ENCODE data around the gene GMNN.

The GMNN gene

DNA sequence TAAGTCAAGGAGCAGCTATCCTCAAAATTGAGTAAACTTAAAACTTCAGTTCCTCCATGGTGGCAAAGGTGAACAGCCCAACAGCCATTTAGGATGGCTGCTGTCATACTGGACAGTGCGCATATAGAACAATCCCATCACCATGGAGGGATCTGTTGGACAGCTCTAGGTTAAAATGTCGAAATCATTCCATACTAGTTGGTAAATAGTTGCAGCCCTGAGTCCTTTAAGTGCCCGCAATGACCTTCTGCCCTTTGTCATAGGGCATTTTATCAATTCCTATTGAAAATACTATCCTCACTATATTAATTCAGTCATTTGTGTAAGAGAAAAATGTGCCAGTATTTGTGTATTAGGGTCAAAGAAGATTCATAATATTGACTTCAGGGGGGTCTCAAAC lies 32.8 kb downstream of the GMNN start:
- Histone ChIP-seq H3K4me1 (ENCODE audit: control insufficient read depth in 1 of 2, insufficient read depth in 2 of 2, low read length in 2 of 2) (peaks cover 3% of the 10 kb centered on the region in 2 experiments), H3K4me3 (ENCODE audit: low read depth, low read length) (no peak overlapping the region), H3K14ac (ENCODE audit: low read length) (no peak overlapping the region), H3K9me3 (ENCODE audit: insufficient read depth, low read depth, low read length) (no peaks in the 10 kb centered on the region), H3K79me2 (ENCODE audit: control insufficient read depth, insufficient read depth, low read length, poor library complexity) (no peaks in the 10 kb centered on the region), H3K4ac (ENCODE audit: low read depth, low read length) (no peak overlapping the region), H3K27ac (ENCODE audit: low read depth, low read length) (no peak overlapping the region), H2BK12ac (ENCODE audit: low read length) (no peak overlapping the region), H2AFZ (ENCODE audit: insufficient read depth, low read length, poor library complexity) (no peak overlapping the region), H2BK5ac (ENCODE audit: low read depth, low read length, poor library complexity) (no peak overlapping the region), H3K27me3 (ENCODE audit: insufficient read depth, low read length) (no peaks in the 10 kb centered on the region), H3K79me1 (ENCODE audit: low read length) (no peaks in the 10 kb centered on the region), H3K36me3 (ENCODE audit: control insufficient read depth in 1 of 2, insufficient read depth in 2 of 2, low read length in 2 of 2) (peaks cover 7 to 8% of the 10 kb centered on the region in 2 experiments), H3K18ac (ENCODE audit: low read length) (no peak overlapping the region), H4K91ac (ENCODE audit: low read depth, low read length) (no peak overlapping the region), H3K23ac (ENCODE audit: low read length) (no peak overlapping the region), H4K8ac (ENCODE audit: low read depth, low read length) (no peak overlapping the region), H2BK120ac (ENCODE audit: insufficient read depth, low read length, poor library complexity) (no peak overlapping the region), H2AK5ac (ENCODE audit: low read length) (no peak overlapping the region), H4K12ac (ENCODE audit: low read depth, low read length) (no peak overlapping the region), H3K4me2 (ENCODE audit: low read length) (no peak overlapping the region), H3K9ac (ENCODE audit: low read length) (no peak overlapping the region)
- no CpG with 5 or more reads among the region's 3 CpGs for WGBS (ENCODE audit: extremely low coverage, insufficient coverage, insufficient read length)
- DNase-seq = no peak

DNA sequence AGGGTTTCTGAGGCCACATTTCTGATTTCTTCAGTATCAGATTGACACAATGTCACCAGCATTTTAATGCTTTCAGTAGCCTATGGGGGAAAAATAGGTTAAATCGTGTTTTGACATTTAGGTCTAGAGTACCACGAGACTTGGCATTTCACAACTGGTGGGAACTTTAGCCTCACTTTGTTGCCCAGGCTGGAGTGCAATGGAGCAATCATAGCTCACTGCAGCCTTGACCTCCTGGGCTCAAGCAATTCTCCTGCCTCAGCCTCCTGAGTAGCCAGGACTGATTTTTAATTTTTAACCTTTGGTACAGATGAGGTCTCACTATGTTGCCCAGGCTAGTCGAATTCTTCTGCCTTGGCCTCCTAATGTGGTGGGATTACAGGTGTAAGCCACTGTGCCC lies 35.0 kb downstream of the GMNN start:
- no peaks in the 10 kb centered on the region for H3K27me3 ChIP-seq (ENCODE audit: insufficient read depth, low read length)
- no peak overlapping the region for H3K9ac ChIP-seq (ENCODE audit: low read length)
- no peaks in the 10 kb centered on the region for H3K79me1 ChIP-seq (ENCODE audit: low read length)
- no peaks in the 10 kb centered on the region for H3K79me2 ChIP-seq (ENCODE audit: control insufficient read depth, insufficient read depth, low read length, poor library complexity)
- no peak overlapping the region for H2BK5ac ChIP-seq (ENCODE audit: low read depth, low read length, poor library complexity)
- H3K36me3 ChIP-seq (ENCODE audit: control insufficient read depth in 1 of 2, insufficient read depth in 2 of 2, low read length in 2 of 2) = peaks cover 7 to 8% of the 10 kb centered on the region in 2 experiments
- no peak overlapping the region for H2BK12ac ChIP-seq (ENCODE audit: low read length)
- no peak overlapping the region for H2AK5ac ChIP-seq (ENCODE audit: low read length)
- no peak overlapping the region for H2AFZ ChIP-seq (ENCODE audit: insufficient read depth, low read length, poor library complexity)
- H3K4me2 ChIP-seq (ENCODE audit: low read length) = no peak overlapping the region
- no peak overlapping the region for H3K27ac ChIP-seq (ENCODE audit: low read depth, low read length)
- H4K91ac ChIP-seq (ENCODE audit: low read depth, low read length) = no peak overlapping the region
- no peak overlapping the region for H2BK120ac ChIP-seq (ENCODE audit: insufficient read depth, low read length, poor library complexity)
- H3K4me3 ChIP-seq (ENCODE audit: low read depth, low read length) = no peak overlapping the region
- no peak overlapping the region for H3K14ac ChIP-seq (ENCODE audit: low read length)
- no peaks in the 10 kb centered on the region for H3K9me3 ChIP-seq (ENCODE audit: insufficient read depth, low read depth, low read length)
- no peak for DNase-seq
- no peak overlapping the region for H3K18ac ChIP-seq (ENCODE audit: low read length)
- H4K8ac ChIP-seq (ENCODE audit: low read depth, low read length) = no peak overlapping the region
- no peak overlapping the region for H3K23ac ChIP-seq (ENCODE audit: low read length)
- no peak overlapping the region for H3K4ac ChIP-seq (ENCODE audit: low read depth, low read length)
- H4K12ac ChIP-seq (ENCODE audit: low read depth, low read length) = no peak overlapping the region
- no peaks in the 10 kb centered on the region for H3K4me1 ChIP-seq (ENCODE audit: control insufficient read depth in 1 of 2, insufficient read depth in 2 of 2, low read length in 2 of 2)
- no CpG with 5 or more reads among the region's 3 CpGs for WGBS (ENCODE audit: extremely low coverage, insufficient coverage, insufficient read length)

DNA sequence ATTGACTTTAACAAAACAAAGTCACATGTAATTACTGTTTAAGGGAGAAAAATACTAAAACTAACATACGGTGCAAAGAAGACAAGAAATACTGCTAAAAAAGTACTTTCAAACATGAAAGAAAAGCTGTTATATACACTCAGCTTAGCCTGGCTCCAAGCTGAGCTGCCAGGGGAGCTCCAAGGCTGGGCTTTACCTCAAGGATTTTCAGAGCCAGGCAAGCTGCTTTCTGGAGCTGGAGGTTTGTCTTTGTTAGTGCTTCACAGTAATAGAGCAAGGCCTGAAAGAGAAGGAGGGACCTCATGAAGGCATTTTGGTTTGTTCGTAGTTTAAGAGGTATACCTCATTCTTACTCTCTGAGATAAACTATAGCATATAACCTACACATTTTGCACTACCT lies 43.6 kb downstream of the GMNN start:
- no peak overlapping the region for H2AK5ac ChIP-seq (ENCODE audit: low read length)

DNA sequence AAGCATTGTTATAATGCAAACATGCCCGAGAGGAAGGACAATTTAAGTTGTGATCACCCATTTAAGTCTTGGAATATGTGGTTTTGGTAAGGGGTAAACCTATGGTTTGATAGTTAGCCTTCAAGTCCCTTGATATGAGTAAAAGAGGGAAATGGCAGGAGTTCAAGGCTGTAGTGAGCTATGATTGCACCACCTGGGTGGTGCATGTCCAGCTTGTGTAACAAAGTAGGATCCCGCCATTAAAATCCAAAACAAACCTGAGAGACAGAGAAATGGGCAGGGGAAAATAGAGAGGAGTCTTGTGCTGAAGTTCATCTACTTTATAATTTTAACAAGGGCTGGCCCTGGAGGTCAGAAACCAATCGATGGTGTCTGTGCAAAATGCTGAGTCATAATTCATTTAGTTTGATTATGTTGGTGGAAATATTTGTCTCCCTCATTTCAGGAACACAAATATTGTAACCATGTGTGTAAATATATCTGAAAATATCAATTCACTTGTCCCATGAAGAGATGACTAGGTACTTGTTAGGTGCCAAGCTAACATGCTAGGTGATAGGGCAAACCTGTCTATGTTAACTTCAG lies 47.2 kb downstream of the GMNN start:
- Histone ChIP-seq H3K27me3 (ENCODE audit: insufficient read depth, low read length) (no peaks in the 10 kb centered on the region), H3K27ac (ENCODE audit: low read depth, low read length) (no peak overlapping the region), H3K79me1 (ENCODE audit: low read length) (no peaks in the 10 kb centered on the region), H3K9ac (ENCODE audit: low read length) (no peak overlapping the region), H3K4ac (ENCODE audit: low read depth, low read length) (no peak overlapping the region), H3K4me1 (ENCODE audit: control insufficient read depth in 1 of 2, insufficient read depth in 2 of 2, low read length in 2 of 2) (no peaks in the 10 kb centered on the region), H3K36me3 (ENCODE audit: control insufficient read depth in 1 of 2, insufficient read depth in 2 of 2, low read length in 2 of 2) (peaks cover 0 to 2% of the 10 kb centered on the region in 2 experiments), H2AFZ (ENCODE audit: insufficient read depth, low read length, poor library complexity) (no peak overlapping the region), H3K9me3 (ENCODE audit: insufficient read depth, low read depth, low read length) (no peaks in the 10 kb centered on the region), H4K91ac (ENCODE audit: low read depth, low read length) (no peak overlapping the region), H2BK12ac (ENCODE audit: low read length) (no peak overlapping the region), H3K23ac (ENCODE audit: low read length) (no peak overlapping the region), H3K4me2 (ENCODE audit: low read length) (no peak overlapping the region), H2AK5ac (ENCODE audit: low read length) (no peak overlapping the region), H2BK120ac (ENCODE audit: insufficient read depth, low read length, poor library complexity) (no peak overlapping the region), H3K18ac (ENCODE audit: low read length) (no peak overlapping the region), H4K8ac (ENCODE audit: low read depth, low read length) (no peak overlapping the region), H3K79me2 (ENCODE audit: control insufficient read depth, insufficient read depth, low read length, poor library complexity) (no peaks in the 10 kb centered on the region), H3K14ac (ENCODE audit: low read length) (no peak overlapping the region), H2BK5ac (ENCODE audit: low read depth, low read length, poor library complexity) (no peak overlapping the region), H4K12ac (ENCODE audit: low read depth, low read length) (no peak overlapping the region), H3K4me3 (ENCODE audit: low read depth, low read length) (no peak overlapping the region)
- WGBS (ENCODE audit: extremely low coverage, insufficient coverage, insufficient read length) = no CpG with 5 or more reads among the region's 3 CpGs
- no peak for DNase-seq

More for the DNA sequence above, 43.6 kb downstream of the GMNN start:
- H3K9ac ChIP-seq (ENCODE audit: low read length) = no peak overlapping the region
- no peak overlapping the region for H2BK120ac ChIP-seq (ENCODE audit: insufficient read depth, low read length, poor library complexity)
- H3K27ac ChIP-seq (ENCODE audit: low read depth, low read length) = no peak overlapping the region
- no peak overlapping the region for H3K18ac ChIP-seq (ENCODE audit: low read length)
- H2BK5ac ChIP-seq (ENCODE audit: low read depth, low read length, poor library complexity) = no peak overlapping the region
- H2AFZ ChIP-seq (ENCODE audit: insufficient read depth, low read length, poor library complexity) = no peak overlapping the region
- no peak overlapping the region for H3K4me3 ChIP-seq (ENCODE audit: low read depth, low read length)
- H4K8ac ChIP-seq (ENCODE audit: low read depth, low read length) = no peak overlapping the region
- H3K4ac ChIP-seq (ENCODE audit: low read depth, low read length) = no peak overlapping the region
- no peaks in the 10 kb centered on the region for H3K79me2 ChIP-seq (ENCODE audit: control insufficient read depth, insufficient read depth, low read length, poor library complexity)
- no peaks in the 10 kb centered on the region for H3K79me1 ChIP-seq (ENCODE audit: low read length)
- no peaks in the 10 kb centered on the region for H3K36me3 ChIP-seq (ENCODE audit: control insufficient read depth in 1 of 2, insufficient read depth in 2 of 2, low read length in 2 of 2)
- no peaks in the 10 kb centered on the region for H3K4me1 ChIP-seq (ENCODE audit: control insufficient read depth in 1 of 2, insufficient read depth in 2 of 2, low read length in 2 of 2)
- H4K12ac ChIP-seq (ENCODE audit: low read depth, low read length) = no peak overlapping the region
- no peak overlapping the region for H3K23ac ChIP-seq (ENCODE audit: low read length)
- DNase-seq = no peak
- H3K9me3 ChIP-seq (ENCODE audit: insufficient read depth, low read depth, low read length) = no peaks in the 10 kb centered on the region
- no peak overlapping the region for H3K4me2 ChIP-seq (ENCODE audit: low read length)
- WGBS (ENCODE audit: extremely low coverage, insufficient coverage, insufficient read length) = no CpG with 5 or more reads among the region's 2 CpGs
- no peak overlapping the region for H3K14ac ChIP-seq (ENCODE audit: low read length)
- no peak overlapping the region for H2BK12ac ChIP-seq (ENCODE audit: low read length)
- H3K27me3 ChIP-seq (ENCODE audit: insufficient read depth, low read length) = no peaks in the 10 kb centered on the region
- H4K91ac ChIP-seq (ENCODE audit: low read depth, low read length) = no peak overlapping the region
